ENCODE measurements around the gene MFAP2.

- TF ChIP-seq ZSCAN23 (tag by site-specific recombination; IDR thresholded peaks at IDR 0.05): no peak
- no peak for TF ChIP-seq TCF7L2 (IDR thresholded peaks at IDR 0.05; ENCODE audit: borderline replicate concordance, low read depth, low read length)
- TF ChIP-seq ZSCAN5A (tag by site-specific recombination; IDR thresholded peaks at IDR 0.05): no peak
- TF ChIP-seq CTCF (tag by site-specific recombination; IDR thresholded peaks at IDR 0.05): no peak
These were observed 21.9 kb downstream of the MFAP2 start for GRCh38 chr1:16958475-16958874.

Measured in HEK293 (cell line).